ENCODE results near the gene ATP10A.
"Not testable (repeated sequence)": the region's sequence is repeated elsewhere in the genome, so short reads cannot be mapped to it uniquely, and the experiment has no call there.

Gene ATP10A

GRCh38 chr15:25882466-25882865 lies 19.3 kb upstream of the ATP10A start:
- DNase-seq, result no peak

- DNase-seq, result not testable (repeated sequence)
These were observed 17.8 kb upstream of the ATP10A start for GRCh38 chr15:25880877-25881276.

- no peak for DNase-seq
These were observed 17.3 kb upstream of the ATP10A start for GRCh38 chr15:25880411-25880810.

- DNase-seq, result no peak
These were observed 16.3 kb upstream of the ATP10A start for GRCh38 chr15:25879438-25879837.

GRCh38 chr15:25877681-25878080 lies 14.6 kb upstream of the ATP10A start:
- DNase-seq, result no peak

- DNase-seq, result no peak
These were observed 13.4 kb upstream of the ATP10A start for GRCh38 chr15:25876231-25877140.

GRCh38 chr15:25875566-25875965 lies 12.4 kb upstream of the ATP10A start:
- DNase-seq, result peak; percentile 51

- DNase-seq, result no peak
These were observed 11.3 kb upstream of the ATP10A start for GRCh38 chr15:25874379-25874778.

- no peak for DNase-seq
These were observed 8.3 kb upstream of the ATP10A start for GRCh38 chr15:25871403-25871802.

- DNase-seq, result no peak
These were observed 7.8 kb upstream of the ATP10A start for GRCh38 chr15:25870938-25871337.

- DNase-seq, result no peak
These were observed 6.6 kb upstream of the ATP10A start for GRCh38 chr15:25869701-25870100.

GRCh38 chr15:25866874-25867273 lies 3.7 kb upstream of the ATP10A start:
- DNase-seq, result no peak

- no peak for DNase-seq
These were observed 3.1 kb upstream of the ATP10A start for GRCh38 chr15:25866251-25866650.

GRCh38 chr15:25864966-25865365 lies 1.8 kb upstream of the ATP10A start:
- peak; percentile 41 for DNase-seq

- no peak for DNase-seq
These were observed 947 bp upstream of the ATP10A start for GRCh38 chr15:25863968-25864580.

- DNase-seq, result peak; percentile 32
These were observed 536 bp downstream of the ATP10A start for GRCh38 chr15:25862472-25863110.

- DNase-seq, result no peak
These were observed 1.1 kb downstream of the ATP10A start for GRCh38 chr15:25862071-25862471.

GRCh38 chr15:25860885-25861866 lies 2.0 kb downstream of the ATP10A start:
- DNase-seq, result no peak

GRCh38 chr15:25859838-25860645 lies 3.1 kb downstream of the ATP10A start:
- no peak for DNase-seq

GRCh38 chr15:25858952-25859760 lies 4.0 kb downstream of the ATP10A start:
- no peak for DNase-seq
